WERI-Rb-1 (cell line): ENCODE data around the gene ZNF283.

Experiments used
- DNase-seq: peaks from one replicate; pipeline ENCODE4 v3.0.0-alpha.2; 2020
- H3K27ac ChIP-seq: fragments of 250-450 bp; sonication (Bioruptor Pico); 2 replicates; pipeline ENCODE4 v1.5.1; 2020; ENCODE audit warnings: mild to moderate bottlenecking, moderate library complexity
- H3K27me3 ChIP-seq: fragments of 250-450 bp; sonication (Bioruptor Pico); 2 replicates; pipeline ENCODE4 v1.5.1; 2021; ENCODE audit warnings: mild to moderate bottlenecking, low read depth, moderate library complexity; ENCODE audit not compliant: insufficient read depth, severe bottlenecking
- H3K36me3 ChIP-seq: fragments of 250-450 bp; sonication (Bioruptor Pico); 2 replicates; pipeline ENCODE4 v1.5.1; 2020; ENCODE audit warnings: mild to moderate bottlenecking, moderate library complexity
- H3K4me3 ChIP-seq: 2 replicates; pipeline ENCODE4 v1.5.1; 2011; ENCODE audit warnings: low read depth, mild to moderate bottlenecking, control low read depth, low read length
- H3K9me3 ChIP-seq: fragments of 250-450 bp; sonication (Bioruptor Pico); 2 replicates; pipeline ENCODE4 v1.5.1; 2021; ENCODE audit warnings: mild to moderate bottlenecking, moderate library complexity; ENCODE audit not compliant: severe bottlenecking
- CTCF ChIP-seq: IDR thresholded peaks from 2 replicates; pipeline ENCODE4 v1.5.1; 2011; ENCODE audit warnings: low read depth, mild to moderate bottlenecking, control low read depth, inconsistent platforms, low read length

Gene ZNF283

GRCh38 chr19:43872547-43873336 lies 45.6 kb downstream of the ZNF283 start:
- TF ChIP-seq CTCF = no peak
- no peak for DNase-seq
- no peaks in the 10 kb centered on the region for H3K36me3 ChIP-seq
- H3K4me3 ChIP-seq = no peak overlapping the region
- H3K27ac ChIP-seq = no peak overlapping the region
- H3K27me3 ChIP-seq = no peaks in the 10 kb centered on the region
- peaks cover 17% of the 10 kb centered on the region for H3K9me3 ChIP-seq

GRCh38 chr19:43880483-43880882 lies 53.4 kb downstream of the ZNF283 start:
- no peak for TF ChIP-seq CTCF
- Histone ChIP-seq H3K4me3 (no peak overlapping the region), H3K9me3 (no peaks in the 10 kb centered on the region), H3K27me3 (no peaks in the 10 kb centered on the region), H3K27ac (no peak overlapping the region), H3K36me3 (no peaks in the 10 kb centered on the region)
- DNase-seq = no peak

GRCh38 chr19:43883864-43884263 lies 56.7 kb downstream of the ZNF283 start, which contains the start of gene ZNF404:
Gene ZNF404 (minus strand): TSS chr19:43883964.
- no peaks in the 10 kb centered on the region for H3K9me3 ChIP-seq
- no peak for TF ChIP-seq CTCF
- no peak for DNase-seq
- no peaks in the 10 kb centered on the region for H3K36me3 ChIP-seq
- H3K4me3 ChIP-seq = no peak within 1 kb of the TSS
- H3K27me3 ChIP-seq = no peaks in the 10 kb centered on the region
- no peak within 1 kb of the TSS for H3K27ac ChIP-seq

- Histone ChIP-seq H3K27ac (no peak overlapping the region), H3K36me3 (no peaks in the 10 kb centered on the region; the same call in 1 of the 2 replicates), H3K9me3 (no peaks in the 10 kb centered on the region), H3K4me3 (no peak overlapping the region), H3K27me3 (no peaks in the 10 kb centered on the region)
- TF ChIP-seq CTCF = no peak
- DNase-seq = no peak
Measured at GRCh38 chr19:43895727-43896308, 68.7 kb downstream of the ZNF283 start.
